Astrocyte (in vitro differentiated cells and primary cell): ENCODE data around the gene KRT37.

Source experiments
- CTCF ChIP-seq: IDR thresholded peaks from 2 replicates; pipeline ENCODE4 v1.5.1; 2011; ENCODE audit warnings: low read depth, mild to moderate bottlenecking, inconsistent platforms, low read length, moderate library complexity; ENCODE audit not compliant: insufficient read depth
- EZH2 ChIP-seq: IDR thresholded peaks from 2 replicates; pipeline ENCODE4 v1.6.1; 2012; ENCODE audit warnings: mild to moderate bottlenecking, low read length, inconsistent platforms; ENCODE audit not compliant: insufficient read depth

GRCh38 chr17:41455236-41455635 lies 30.9 kb upstream of the KRT37 start:
- TF ChIP-seq CTCF = no peak
- no peak for TF ChIP-seq EZH2
